NCI-H2227 (cell line): ENCODE measurements around the gene RAC3.

Experiments
- DNase-seq: peaks from one replicate; lab custom pipeline; 2025; ENCODE audit not compliant: unreplicated experiment; lab: John Stamatoyannopoulos, UW

RAC3 gene

DNA sequence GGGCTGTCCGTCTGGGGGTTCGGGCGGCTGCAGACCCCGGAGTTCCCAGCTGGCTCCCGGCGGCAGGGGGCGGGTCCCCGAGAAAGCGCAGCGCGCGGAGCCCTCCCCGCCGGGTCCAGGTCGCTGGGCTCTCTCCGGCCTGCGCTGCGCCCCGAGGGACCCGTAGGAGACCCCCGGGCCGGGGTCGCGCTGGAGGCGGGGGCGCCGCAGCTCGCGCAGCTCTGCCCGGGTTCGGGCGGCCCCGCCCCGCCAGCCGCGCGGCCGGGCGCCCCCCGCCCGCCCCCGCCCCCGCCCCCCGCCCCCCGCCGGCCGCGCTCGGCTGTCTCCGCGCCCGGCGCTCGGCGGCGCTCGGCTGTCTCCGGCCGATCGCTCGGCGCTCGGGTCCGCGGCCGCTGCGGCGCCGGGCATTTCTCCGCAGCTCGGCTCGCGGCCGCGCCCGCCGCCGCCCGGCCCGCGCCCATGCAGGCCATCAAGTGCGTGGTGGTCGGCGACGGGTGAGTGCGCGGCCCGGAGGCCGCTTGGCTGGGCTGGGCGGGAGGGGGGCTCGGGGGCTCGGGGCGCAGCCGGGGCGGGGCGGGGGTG lies at the start of gene RAC3:
TSS of gene RAC3 (plus strand) at position 376 of the 582 bp plus-strand sequence. CDS start at position 460, 84 bp downstream.
- DNase-seq = peak; percentile 82

DNA sequence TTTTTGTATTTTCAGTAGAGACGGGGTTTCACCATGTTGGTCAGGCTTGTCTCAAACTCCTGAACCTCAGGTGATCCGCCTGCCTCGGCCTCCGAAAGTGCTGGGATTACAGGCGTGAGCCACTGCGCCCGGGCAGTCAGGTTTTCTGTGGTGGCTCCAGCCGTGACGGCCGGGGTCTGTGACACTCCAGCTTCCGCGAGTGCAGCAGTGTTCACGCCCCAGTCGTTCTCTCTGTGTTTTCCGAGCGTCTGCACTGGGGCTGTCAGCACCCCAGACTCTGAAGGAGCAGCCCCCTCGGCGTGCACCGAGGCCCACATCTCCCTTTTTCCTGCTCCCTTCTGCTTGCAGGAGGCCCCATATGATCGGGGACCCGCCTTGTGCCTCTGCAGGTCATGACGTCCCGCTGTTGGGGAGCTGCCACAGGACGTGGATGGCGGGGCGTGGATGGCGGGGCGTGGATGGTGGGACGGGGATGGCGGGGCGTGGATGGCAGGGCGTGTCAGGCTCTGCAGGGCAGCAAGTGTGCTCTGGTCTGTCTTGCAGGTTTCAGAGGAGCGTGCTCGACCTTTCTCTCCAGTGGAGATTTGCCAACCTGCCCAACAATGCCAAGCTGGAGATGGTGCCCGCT lies 48.4 kb upstream of the RAC3 start:
- no peak for DNase-seq

DNA sequence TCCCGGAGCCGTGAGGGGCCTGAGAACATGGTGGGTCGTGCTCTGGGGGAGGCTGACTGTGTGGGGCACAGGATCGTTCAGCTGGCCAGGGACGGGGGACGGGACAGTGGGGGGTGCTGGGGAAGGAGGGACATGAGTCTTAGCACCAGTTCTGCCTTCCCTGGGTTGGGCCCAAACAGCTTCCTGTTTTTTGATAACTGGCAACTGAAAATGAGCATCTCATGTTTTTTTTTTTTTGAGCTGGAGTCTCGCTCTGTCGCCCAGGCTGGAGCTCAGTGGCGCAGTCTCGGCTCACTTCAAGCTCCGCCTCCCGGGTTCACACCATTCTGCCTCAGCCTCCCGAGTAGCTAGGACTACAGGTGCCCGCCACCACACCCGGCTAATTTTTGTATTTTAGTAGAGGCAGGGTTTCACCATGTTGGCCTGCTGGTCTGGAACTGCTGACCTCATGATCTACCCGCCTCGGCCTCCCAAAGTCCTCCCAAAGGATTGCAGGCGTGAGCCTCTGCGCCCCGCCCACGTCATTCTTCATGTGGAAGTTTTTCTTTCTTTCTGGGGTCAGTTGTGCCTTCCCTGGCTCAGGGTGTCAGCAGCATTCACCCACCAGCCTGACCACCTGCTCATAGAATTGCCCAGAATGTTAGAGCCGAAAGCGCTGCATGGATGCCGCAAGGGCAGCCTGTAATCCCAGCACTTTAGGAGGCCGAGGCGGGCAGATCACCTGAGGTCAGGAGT lies 47.7 kb upstream of the RAC3 start:
- no peak for DNase-seq

DNA sequence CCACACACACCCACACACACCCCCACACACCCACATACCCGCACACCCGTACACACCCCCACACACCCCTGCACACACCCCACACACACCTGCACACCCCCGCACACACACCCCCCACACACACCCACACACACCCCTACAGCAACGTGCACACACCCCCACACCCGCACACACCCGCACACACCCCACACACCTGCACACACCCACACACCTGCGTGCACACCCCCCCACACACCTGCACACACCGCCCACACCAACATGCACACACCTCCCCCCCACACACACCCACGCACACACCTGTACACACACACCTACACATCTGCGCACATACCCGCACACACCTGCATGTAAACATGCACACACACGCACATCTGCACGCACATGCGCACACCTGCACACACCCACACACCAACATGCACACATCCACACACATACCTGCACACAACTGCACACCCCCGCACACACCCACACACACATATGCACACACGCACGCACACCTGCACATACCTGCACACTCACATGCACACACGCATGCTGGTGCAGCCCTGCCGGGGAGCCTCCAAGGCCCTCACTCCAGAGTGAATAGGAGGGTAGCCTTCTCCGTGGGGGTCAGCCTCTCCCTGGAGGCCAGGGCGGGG lies 46.6 kb upstream of the RAC3 start:
- no peak for DNase-seq

DNA sequence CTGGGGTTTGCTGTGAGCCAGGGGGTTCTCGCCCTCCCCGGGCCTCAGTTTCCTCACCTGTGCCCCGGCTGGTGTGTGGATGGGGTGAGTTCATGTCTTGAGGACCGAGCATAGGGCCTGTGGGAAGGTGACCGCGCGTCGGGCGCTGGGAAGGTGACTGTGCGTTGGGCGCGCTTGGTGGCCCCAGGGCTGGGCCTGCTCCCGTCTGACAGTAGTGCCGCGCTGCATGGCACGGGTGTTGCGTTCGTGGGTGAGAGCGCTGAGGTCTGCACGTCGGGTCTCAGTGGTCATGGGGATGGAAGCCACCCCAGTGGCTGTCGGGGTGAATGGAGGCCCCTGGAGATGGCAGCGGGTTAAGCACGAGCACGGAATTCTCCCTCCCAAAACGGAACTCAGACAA lies 44.9 kb upstream of the RAC3 start:
- DNase-seq = no peak

DNA sequence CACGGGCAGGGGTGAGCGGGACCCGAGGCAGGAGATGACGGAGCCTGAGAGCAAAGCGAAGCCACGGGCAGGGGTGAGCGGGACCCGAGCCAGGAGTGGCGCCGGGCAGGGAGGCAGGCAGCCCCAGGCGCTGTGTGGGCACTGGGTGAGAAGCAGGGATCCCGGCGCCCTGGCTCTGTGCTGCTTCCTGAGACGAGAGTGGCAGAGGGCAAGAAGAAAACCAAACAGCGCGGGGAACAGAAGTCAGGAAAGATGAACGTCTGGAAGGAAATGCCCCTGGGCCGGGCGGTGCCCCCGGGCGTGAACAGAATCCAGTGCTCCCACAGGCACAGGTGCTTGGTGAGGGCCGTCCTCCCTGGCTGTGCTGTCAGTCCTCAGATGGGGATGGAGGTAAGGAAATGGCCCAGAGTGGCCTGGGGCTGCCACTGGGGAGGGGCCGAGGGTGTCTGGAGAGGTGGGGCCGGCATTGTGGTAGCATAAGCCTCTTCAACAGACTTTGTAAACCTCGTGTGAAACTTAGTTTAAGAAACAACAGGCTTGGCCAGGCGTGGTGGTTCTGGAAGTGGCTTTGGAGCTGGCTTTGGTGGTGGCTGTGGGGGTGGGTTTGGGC lies 44.2 kb upstream of the RAC3 start:
- DNase-seq = no peak

DNA sequence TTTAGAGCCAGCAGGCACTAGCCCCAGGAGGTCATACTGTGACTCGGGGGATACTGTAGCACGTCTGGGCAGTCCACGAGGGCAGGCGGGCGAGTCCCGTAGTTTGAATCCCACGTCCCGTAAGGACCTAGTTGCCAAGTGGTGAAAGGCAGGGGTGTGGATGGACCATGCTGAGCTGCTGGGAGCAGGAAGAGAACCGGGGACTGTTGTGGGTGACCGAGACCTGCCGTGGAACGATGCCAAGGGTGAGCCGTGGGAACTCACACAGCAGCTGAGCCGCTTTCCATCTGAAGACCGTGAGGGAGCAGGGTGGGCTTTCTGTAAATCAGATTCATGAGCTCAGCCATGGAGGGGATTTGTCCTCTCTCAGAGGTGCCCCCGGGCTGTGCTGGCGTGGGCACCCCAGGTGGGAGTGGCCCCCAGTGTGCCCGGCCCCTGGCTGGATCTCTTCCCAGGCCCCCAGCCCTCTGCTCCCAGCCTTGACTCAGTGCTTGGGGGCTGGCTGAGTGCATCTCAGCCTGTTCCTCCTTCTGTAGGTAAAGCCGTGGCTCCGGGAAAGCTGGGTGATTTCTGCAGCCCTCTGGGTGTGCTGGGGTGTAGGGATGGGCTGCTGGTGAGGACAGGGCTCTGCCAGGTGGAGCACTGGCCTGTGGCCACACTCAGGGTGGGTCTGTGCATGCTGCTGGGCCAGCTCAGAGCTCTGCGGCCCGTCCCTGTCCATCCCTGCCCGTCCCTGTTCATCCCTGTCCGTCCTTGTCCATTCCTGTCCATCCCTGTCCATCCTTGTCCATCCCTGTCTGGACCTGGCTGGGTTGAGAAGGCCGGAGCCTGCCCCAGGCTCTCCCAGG lies 40.4 kb upstream of the RAC3 start:
- no peak for DNase-seq

DNA sequence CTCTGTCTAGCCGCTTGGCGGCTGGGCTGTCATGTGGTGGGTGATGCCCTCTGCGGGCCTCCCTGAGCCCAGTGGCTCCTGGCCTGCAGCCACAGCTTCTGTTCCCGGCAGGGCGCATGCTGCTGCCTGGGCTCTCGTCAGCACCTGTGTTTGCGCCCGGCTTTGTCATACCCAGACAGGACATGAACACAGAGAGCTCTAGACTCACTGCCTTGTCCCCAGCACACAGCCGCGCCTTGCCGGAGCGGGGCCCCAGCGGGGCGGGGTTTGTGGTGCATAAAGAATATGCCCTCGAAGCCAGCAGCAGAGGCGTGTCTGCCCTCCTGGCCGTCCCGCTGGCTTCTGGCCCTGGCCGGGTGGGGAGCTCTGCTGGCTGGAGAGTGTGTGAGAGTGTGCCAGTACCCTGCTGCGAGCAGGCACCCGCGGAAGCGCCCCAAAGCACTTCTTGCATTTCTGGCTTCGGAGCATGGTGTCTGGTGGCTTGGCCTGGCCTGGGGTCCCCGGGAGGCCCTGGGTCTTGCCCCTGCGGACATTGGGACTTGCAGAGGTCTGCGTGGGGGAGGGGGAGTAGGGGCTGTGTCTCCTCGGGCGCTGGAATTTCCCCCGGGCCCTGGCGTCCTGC lies 39.7 kb upstream of the RAC3 start:
- DNase-seq = no peak

DNA sequence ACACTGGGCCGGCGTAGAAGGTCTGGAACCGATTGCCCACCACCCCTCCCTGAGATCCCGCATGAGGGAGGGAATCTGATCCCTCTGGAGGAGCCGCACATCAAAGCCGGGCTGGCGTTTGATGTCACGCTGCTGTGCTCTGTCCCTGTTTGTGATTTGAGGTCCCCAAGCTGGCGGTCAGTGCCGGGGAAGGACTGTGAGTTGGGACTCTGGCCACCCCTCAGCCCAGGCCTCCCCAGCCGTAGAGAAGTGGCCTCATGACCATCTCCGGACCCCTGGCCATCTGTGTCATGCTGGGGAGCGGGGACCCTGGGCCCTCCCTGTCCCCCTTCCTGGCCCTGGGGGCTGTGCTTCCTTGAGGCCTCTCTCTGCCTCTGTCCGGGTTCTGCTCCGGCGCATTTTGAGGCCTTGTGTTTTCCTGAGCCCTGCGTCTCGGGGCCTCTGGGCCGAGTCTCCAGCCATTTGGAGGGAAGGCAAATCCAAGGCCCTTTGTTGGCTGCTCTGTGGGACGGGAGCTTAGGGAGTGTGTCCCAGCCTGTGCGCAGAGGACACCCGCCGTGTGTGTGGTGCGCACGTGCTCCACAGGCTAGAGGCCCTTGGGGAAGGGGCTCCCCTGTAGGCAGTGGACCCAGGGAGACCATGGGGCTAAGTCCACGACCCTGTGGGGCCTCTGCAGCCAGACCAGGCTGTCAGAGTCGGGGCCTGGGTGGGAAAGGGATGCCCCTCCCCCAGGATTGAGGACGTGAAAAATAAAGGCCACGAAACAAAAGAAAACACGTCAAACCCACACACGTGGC lies 39.0 kb upstream of the RAC3 start:
- DNase-seq = no peak

DNA sequence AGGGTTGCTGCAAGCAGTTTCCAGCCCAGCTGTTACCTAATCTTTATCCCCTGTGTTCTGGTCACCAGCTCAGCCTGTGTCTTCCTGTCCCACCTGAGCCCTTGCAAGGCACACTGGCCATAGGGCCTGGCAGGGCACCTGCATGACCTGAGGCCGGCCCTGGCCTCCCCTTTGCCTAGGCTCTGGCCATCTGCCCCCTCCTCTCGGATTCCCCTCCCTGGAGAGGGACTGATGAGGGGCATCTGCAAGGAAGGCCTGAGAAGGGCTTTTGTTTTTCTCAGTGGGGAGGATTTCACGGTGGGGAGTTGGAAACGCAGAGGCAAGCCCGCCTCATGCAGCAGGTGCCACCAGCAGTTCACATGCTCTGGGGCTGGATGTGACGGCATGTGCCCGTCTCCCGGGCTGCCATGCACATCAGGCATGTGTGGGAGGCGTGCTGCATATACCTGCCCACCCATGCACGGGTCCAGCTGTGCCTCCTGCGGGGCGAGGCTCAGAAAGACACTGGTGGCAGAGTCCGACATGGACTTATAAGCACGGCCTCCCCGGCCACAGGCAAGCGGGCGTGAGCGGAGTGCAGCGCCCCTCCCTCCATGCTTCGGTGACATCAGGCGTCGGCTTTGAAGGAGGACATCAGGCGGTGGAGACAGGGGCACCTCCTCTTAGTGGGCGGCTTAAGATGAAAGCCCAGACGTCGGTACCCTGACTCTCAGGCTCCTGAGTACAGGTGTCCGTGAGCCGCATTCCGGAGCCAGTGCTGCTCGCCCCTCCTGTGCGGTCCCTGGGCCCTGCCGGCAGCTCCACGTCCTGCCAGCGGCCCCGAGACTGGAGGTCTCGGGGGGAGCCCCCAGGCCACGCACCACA lies 37.5 kb upstream of the RAC3 start:
- DNase-seq = no peak

DNA sequence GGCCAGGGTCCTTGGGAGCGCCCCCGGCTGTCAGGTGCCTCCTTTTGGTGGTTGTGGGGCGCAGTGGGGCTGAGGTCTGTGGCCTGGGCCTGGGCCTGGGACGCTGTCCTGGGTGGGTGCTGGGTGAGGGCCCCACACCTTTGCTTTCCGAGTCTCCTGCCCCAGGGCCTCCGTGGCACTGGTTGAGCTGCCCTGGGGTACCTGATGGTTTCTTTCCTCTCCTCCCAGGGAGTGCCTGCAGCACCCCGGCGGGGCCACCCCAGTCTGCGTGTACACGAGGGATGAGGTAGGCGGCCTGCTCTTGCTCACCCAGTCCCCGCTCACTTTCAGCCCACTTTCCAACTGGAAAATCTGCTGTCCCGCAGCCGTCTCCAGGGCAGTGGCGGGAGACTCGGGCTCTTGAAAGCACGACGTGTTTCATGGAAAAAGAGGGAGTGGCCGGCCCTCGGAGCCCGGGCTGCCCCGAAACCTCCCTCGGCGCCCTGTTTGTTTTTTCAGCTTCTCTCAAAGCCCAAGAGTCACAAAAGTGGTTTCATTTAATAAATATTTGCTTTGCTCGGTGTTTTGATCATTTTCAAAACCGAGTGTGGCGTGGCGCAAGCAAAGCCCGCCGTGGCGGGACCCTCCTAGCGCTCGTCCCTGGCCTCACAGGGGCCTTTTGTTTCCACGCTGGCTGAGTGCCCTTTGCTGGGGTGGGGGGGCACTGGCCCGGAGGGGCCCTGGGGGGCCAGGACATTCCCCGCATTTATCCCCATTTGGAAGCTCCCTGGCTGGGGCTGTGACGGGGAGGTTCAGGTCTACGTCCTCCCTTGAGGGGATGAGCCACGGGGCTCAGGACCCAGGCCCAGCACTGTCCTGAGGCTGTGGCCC lies 36.6 kb upstream of the RAC3 start:
- no peak for DNase-seq

DNA sequence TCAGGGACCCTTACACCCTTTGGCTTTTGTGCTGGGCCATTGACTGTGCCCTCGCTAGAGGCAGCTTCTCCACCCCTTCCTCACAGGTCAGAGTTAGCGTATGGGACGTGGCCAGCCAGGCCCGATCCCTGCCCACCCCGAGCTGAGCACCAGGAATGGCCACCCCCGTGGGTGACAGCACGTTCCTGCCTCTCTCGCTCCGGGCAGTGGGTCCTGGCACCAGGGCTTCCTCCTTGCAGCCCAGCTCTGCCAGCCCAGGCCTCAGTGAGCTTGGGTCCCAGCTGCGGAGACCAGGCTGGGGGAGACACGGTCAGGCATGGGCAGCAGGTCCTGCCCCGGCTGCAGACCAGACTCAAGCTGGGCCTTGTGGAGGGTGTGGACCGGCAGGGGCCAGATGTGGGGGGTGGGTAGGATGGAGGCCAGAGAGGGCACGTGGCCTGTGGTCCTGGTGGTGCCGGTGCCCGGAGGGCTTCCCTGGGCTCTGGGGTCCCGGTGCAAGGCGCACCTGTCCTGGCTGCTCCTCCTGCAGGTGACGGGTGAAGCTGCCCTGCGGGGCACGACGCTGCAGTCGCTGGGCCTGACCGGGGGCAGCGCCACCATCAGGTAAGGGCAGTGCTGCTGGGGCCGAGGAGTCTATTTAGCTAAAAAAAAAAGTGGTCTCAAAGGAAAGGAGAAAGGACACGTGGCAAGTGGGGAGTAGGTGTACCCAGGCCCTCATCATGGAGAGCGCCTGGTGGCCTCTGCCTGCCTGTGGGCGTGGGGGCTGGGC lies 35.8 kb upstream of the RAC3 start:
- DNase-seq = no peak

DNA sequence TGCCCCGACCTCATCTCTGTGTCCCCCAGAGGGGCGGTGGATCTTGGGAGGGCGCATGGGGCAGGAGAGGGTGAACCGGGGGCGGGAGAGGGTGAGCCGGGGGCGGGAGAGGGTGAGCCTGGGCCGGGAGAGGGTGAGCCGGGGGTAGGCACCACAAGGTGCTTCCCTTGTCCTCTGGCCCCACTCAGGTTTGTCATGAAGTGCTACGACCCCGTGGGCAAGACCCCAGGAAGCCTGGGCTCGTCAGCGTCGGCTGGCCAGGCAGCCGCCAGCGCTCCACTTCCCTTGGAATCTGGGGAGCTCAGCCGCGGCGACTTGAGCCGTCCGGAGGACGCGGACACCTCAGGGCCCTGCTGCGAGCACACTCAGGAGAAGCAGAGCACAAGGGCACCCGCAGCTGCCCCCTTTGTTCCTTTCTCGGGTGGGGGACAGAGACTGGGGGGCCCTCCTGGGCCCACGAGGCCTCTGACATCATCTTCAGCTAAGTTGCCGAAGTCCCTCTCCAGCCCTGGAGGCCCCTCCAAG lies 35.2 kb upstream of the RAC3 start:
- no peak for DNase-seq

DNA sequence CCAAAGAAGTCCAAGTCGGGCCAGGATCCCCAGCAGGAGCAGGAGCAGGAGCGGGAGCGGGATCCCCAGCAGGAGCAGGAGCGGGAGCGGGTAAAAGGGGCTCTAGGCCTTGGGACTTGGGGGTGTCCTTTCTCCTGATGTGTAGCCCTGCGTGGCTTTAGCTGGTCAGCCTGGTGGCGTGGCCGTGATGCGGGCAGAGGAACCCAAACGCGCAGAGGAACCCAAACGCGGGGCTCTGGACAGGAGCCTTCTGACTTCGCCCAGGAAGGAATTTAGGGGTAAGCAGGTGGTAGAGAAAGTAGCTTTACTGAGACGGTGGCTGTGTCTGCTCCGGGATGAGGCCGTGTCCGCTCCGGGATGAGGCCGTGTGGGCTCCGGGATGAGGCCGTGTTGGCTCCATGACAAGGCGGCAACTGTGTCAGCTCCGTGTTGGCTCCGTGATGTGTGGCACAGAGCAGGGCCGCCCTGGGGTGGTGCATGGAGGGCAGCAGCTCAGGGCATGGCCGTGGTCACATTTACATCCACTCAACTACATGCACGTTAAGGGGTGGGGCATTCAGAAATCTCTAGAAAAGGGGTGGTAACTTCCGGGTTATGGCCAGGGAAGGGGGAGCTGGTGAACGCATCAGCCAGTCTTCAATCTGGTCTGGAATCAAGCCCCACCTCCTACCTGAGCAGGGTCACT lies 34.6 kb upstream of the RAC3 start:
- no peak for DNase-seq

DNA sequence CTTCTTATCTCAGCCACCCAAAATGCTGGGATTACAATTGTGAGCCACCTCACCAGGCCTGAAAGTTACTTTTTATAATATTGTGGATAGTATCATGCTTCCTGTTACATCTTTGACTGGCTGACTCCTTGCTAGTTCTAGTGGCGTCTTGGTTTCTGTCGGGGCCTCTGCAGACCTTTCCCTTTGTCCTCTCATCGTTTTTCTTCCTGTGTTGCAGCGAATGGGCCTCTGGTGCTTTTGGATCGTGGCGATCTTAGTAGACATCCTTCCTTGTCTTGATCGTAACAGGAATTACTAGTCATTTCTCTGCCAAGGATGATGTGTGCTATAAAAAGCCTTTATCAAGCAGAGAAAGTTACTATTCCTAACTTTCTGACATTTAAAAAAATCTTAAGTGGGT lies 33.3 kb upstream of the RAC3 start:
- no peak for DNase-seq
